Gastrocnemius medialis (tissue), 4 donors: ENCODE results near the gene LRRC4.

Experiments
- POLR2A ChIP-seq, 2 donors: fragments of 450-650 bp; IDR thresholded peaks; one replicate each; pipeline ENCODE4 v1.6.1; 2017; ENCODE audit warnings: antibody characterized with exemption in 2 of 2, mild to moderate bottlenecking in 2 of 2, moderate library complexity in 2 of 2
- TF ChIP-seq, protein P1 (sequence below), 5 experiments: fragments of 450-650 bp in 3 of 5; fragments of 200-600 bp in 2 of 5; sonication (generic) in 2 of 5; IDR thresholded peaks in 4 of 5; conservative IDR thresholded peaks in 1 of 5; 1 replicate in 4 of 5; 2 replicates in 1 of 5; pipeline ENCODE4 v1.5.1; 2016 to 2019; ENCODE audit warnings: antibody characterized with exemption in 5 of 5, mild to moderate bottlenecking in 3 of 5, moderate library complexity in 3 of 5

GRCh38 chr7:128007303-128007680 is 23.9 kb downstream of the LRRC4 start:
- TF ChIP-seq, protein P1, sequence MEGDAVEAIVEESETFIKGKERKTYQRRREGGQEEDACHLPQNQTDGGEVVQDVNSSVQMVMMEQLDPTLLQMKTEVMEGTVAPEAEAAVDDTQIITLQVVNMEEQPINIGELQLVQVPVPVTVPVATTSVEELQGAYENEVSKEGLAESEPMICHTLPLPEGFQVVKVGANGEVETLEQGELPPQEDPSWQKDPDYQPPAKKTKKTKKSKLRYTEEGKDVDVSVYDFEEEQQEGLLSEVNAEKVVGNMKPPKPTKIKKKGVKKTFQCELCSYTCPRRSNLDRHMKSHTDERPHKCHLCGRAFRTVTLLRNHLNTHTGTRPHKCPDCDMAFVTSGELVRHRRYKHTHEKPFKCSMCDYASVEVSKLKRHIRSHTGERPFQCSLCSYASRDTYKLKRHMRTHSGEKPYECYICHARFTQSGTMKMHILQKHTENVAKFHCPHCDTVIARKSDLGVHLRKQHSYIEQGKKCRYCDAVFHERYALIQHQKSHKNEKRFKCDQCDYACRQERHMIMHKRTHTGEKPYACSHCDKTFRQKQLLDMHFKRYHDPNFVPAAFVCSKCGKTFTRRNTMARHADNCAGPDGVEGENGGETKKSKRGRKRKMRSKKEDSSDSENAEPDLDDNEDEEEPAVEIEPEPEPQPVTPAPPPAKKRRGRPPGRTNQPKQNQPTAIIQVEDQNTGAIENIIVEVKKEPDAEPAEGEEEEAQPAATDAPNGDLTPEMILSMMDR (IDR thresholded peaks at IDR 0.05 in 4 of 5, conservative IDR thresholded peaks at IDR 0.05 in 1 of 5) = no peak
- TF ChIP-seq POLR2A (IDR thresholded peaks at IDR 0.05) = no peak
